ENCODE data around the gene GH2.
"Not testable (repeated sequence)": the region's sequence is repeated elsewhere in the genome, so short reads cannot be mapped to it uniquely, and the experiment has no call there.

The GH2 gene

GRCh38 chr17:63910096-63910495, 28.4 kb upstream of the GH2 start:
- no peak for DNase-seq

- not testable (repeated sequence) for DNase-seq
Observed at GRCh38 chr17:63909586-63909985, 27.8 kb upstream of the GH2 start.

GRCh38 chr17:63907161-63907778, 25.5 kb upstream of the GH2 start:
- DNase-seq: not testable (repeated sequence)

- DNase-seq: not testable (repeated sequence)
Observed at GRCh38 chr17:63904796-63905195, 23.1 kb upstream of the GH2 start.

GRCh38 chr17:63903787-63904201, 22.1 kb upstream of the GH2 start:
- not testable (repeated sequence) for DNase-seq

GRCh38 chr17:63901971-63902370, 20.2 kb upstream of the GH2 start:
- not testable (repeated sequence) for DNase-seq

GRCh38 chr17:63898899-63899798, 17.4 kb upstream of the GH2 start:
- not testable (repeated sequence) for DNase-seq

GRCh38 chr17:63896524-63897354, 15.0 kb upstream of the GH2 start, which contains the start of gene CSH1:
CSH1 (minus strand) TSS chr17:63896574; CDS start chr17:63896511, 63 bp downstream.
- DNase-seq: not testable (repeated sequence)

- not testable (repeated sequence) for DNase-seq
Observed at GRCh38 chr17:63894821-63895220, 13.1 kb upstream of the GH2 start.

- not testable (repeated sequence) for DNase-seq
Observed at GRCh38 chr17:63894021-63894420, 12.3 kb upstream of the GH2 start.

- DNase-seq: not testable (repeated sequence)
Observed at GRCh38 chr17:63892316-63893037, 10.7 kb upstream of the GH2 start.

GRCh38 chr17:63889026-63889848, 7.5 kb upstream of the GH2 start:
- not testable (repeated sequence) for DNase-seq

- not testable (repeated sequence) for DNase-seq
Observed at GRCh38 chr17:63885119-63885518, 3.4 kb upstream of the GH2 start.

GRCh38 chr17:63882626-63883126, 932 bp upstream of the GH2 start:
- not testable (repeated sequence) for DNase-seq

- not testable (repeated sequence) for DNase-seq
Observed at GRCh38 chr17:63881337-63881736, 407 bp downstream of the GH2 start.

GRCh38 chr17:63880706-63881105, 1.0 kb downstream of the GH2 start:
- no peak for DNase-seq

GRCh38 chr17:63878413-63878812, 3.3 kb downstream of the GH2 start:
- DNase-seq: not testable (repeated sequence)

- not testable (repeated sequence) for DNase-seq
Observed at GRCh38 chr17:63874693-63875092, 7.1 kb downstream of the GH2 start.

- not testable (repeated sequence) for DNase-seq
Observed at GRCh38 chr17:63874061-63874626, 7.6 kb downstream of the GH2 start.

GRCh38 chr17:63873577-63873976, 8.2 kb downstream of the GH2 start, which contains the start of gene CSH2:
CSH2 (minus strand) TSS chr17:63873677; CDS start chr17:63873614, 63 bp downstream.
- not testable (repeated sequence) for DNase-seq

All from T-helper 9 cell (primary cell).